NOMO-1 treated with DMSO at 0.1 percent for 48 hours (cell line): ENCODE data around the gene PDAP1.
"Not testable (repeated sequence)": the region's sequence is repeated elsewhere in the genome, so short reads cannot be mapped to it uniquely, and the experiment has no call there.

ENCODE experiments used
- DNase-seq: peaks from one replicate; lab custom pipeline; 2025; ENCODE audit not compliant: unreplicated experiment; lab: John Stamatoyannopoulos, UW

The PDAP1 gene

GRCh38 chr7:99397297-99397983 is 11.0 kb downstream of the PDAP1 start:
- DNase-seq: no peak

GRCh38 chr7:99396418-99397296 is 11.7 kb downstream of the PDAP1 start:
- no peak for DNase-seq

DNA sequence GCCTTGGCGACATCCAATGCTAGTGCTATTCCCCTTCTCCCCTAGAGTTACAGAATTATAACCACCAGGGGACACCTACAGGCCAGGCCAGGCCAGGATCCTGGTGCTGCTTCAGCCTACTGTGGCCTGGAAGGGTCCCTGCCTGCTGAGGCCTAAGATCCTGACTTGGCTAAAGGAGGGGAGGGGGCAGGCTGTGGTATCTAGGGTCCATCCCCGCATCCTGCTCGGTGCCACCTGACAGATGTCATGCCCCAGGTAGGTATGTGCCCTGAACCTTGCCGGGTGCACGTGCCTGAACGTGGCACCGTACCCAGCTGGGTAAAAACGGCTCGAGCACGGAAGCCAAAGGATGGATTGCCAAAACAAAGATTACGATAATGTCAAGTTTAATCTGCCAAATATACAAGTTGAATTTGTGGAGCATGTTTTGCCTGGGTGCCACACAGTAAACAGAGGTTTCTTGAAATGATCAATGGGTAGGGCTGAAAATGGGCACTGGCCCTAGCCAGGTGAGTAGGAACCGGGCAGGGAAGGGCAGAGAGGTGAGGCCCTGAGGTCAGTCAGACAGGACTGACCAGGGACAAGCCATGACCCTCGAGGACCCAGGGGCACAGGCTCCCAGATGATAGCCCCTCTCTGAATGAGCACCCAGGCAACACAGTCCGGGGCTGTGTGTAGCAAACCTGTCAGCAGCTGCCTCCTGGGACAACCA is 12.6 kb downstream of the PDAP1 start:
- no peak for DNase-seq

DNA sequence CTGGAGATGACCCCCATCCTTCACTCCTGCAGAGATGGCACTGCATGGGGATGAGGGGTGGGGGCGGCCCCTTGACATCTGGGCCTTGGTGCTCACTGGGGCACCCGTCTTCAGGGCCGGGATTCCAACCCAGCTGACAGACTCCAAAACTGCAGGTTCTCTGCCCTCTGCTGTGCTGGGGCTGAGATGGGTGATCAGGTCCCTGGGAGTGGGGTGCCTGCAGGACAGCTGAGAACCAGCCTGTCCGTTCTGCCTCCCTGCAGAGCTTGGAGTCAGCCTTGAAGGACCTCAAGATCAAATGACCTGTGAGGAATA is 14.3 kb downstream of the PDAP1 start:
- no peak for DNase-seq

DNA sequence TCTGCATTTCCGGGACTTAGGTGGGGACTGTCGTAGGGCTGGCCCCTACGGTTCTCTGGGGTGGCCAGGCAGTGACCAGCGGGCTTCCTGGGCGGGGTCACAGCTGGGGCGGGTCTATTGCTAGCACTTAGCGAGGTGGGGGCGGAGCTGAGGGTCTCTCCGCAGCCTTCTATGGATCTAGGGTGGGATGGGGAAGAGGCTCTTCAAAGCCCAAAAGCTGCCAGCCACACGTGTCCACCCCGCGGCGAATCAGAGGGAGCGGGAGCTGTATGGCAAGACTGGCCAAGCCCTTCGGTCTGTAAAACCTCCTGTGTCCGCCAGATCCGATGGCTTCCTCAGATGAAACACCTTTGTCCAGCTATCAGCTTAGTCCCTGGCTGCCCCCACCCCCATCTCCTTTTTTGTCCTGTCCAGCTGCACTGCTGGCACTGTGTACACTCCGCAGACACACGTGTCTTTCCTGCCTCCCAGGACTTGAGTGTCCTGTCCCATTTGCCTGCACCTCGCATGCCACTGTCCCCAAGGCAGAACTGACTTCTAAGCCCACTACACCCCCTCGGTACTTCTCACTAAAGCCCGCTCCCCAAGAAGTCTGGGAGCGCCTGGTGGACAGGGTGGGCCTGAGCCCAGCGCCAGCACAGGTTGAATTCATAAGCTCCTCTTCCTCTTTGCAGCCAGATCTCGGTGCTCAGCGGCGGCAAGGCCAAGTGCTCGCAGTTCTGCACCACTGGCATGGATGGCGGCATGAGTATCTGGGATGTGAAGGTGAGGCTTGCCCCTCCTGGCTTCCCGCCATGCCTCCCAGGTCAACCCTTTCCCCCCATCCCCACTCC is 14.8 kb downstream of the PDAP1 start:
- no peak for DNase-seq

- no peak for DNase-seq
Measured at GRCh38 chr7:99392659-99393354, 15.6 kb downstream of the PDAP1 start.

GRCh38 chr7:99392046-99392445 is 16.4 kb downstream of the PDAP1 start:
- DNase-seq: no peak

- DNase-seq: no peak
Measured at GRCh38 chr7:99390941-99391602, 17.3 kb downstream of the PDAP1 start.

- no peak for DNase-seq
Measured at GRCh38 chr7:99389772-99390171, 18.6 kb downstream of the PDAP1 start.

DNA sequence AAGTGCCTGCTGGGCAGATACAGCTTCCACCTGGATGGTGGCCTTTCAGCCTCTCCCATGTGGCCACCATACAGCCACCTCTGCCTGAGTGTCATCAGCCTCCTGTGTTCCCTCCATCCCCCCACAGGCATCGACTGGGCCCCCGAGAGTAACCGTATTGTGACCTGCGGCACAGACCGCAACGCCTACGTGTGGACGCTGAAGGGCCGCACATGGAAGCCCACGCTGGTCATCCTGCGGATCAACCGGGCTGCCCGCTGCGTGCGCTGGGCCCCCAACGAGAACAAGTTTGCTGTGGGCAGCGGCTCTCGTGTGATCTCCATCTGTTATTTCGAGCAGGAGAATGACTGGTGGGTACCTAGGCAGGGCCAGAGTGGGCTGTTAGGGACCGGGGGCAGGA is 20.5 kb downstream of the PDAP1 start:
- no peak for DNase-seq

GRCh38 chr7:99387239-99387635 is 21.2 kb downstream of the PDAP1 start:
- DNase-seq: not testable (repeated sequence)

DNA sequence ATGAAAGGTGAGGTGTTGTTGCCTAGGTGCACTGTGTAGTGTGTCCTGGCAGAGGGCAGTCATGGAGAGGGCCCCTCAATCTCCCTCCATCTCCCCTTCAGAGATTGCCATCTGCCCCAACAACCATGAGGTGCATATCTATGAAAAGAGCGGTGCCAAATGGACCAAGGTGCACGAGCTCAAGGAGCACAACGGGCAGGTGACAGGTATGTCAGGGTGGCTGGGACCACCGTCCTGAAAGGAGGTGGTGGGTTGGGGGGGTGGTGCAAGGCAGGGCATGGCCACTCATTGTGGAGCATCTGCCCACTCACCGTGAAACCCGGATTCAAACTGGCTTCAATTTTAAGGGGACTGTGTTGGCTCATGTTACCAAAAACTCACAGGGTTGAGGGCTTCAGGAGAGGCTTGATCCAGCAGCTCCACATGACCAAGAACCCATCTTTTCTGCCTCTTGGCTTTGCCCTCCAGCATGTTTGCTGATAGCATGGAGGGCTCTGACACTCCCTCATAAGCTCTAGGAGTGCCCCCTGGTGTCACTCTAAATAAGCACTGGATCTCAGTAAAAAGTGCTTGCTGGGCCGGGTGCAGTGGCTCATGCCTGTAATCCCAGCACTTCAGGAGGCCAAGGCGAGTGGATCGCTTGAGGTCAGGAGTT is 21.7 kb downstream of the PDAP1 start:
- peak; percentile 63 for DNase-seq

GRCh38 chr7:99385564-99385963 is 22.8 kb downstream of the PDAP1 start:
- DNase-seq: no peak

DNA sequence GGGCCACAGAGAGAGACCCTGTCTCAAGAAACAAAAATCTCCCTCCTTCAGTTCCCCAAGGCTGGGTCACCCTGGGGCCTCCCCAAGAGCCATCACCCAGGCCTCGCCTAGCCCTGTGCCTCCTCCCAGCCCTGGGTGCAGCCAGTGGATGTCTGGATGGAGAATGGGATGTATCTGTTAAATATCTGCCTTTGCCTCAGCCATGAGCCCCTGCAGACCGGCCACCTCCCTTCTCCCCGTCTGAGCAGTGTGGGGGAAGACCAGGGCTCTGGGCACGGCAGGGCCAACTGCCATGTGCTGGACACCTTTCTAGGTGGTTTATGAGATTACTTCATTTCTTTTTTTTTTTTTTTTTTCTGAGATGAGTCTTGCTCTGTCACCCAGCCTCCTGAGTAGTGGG is 23.9 kb downstream of the PDAP1 start:
- DNase-seq: no peak

- DNase-seq: no peak
Measured at GRCh38 chr7:99383791-99384370, 24.5 kb downstream of the PDAP1 start.

GRCh38 chr7:99383203-99383602 is 25.2 kb downstream of the PDAP1 start:
- no peak for DNase-seq

GRCh38 chr7:99381664-99382075 is 26.7 kb downstream of the PDAP1 start:
- no peak for DNase-seq

- no peak for DNase-seq
Measured at GRCh38 chr7:99380823-99381663, 27.4 kb downstream of the PDAP1 start.
